Ectodermal cell (in vitro differentiated cells): ENCODE results near the gene STAP2.

Experiments used
- H3K27ac ChIP-seq: 2 replicates; pipeline ENCODE4 v1.7.0; 2013; ENCODE audit warnings: mild to moderate bottlenecking, low read depth, low read length; ENCODE audit not compliant: insufficient read depth, poor library complexity, severe bottlenecking
- H3K27me3 ChIP-seq: 2 replicates; pipeline ENCODE4 v1.7.0; 2013; ENCODE audit warnings: mild to moderate bottlenecking, low read length; ENCODE audit not compliant: insufficient read depth, control insufficient read depth, poor library complexity, severe bottlenecking
- H3K36me3 ChIP-seq: one replicate; pipeline ENCODE4 v1.7.0; 2013; ENCODE audit warnings: low read length; ENCODE audit not compliant: control insufficient read depth, insufficient read depth
- H3K4me1 ChIP-seq: one replicate; pipeline ENCODE4 v1.7.0; 2013; ENCODE audit warnings: low read length; ENCODE audit not compliant: control insufficient read depth, insufficient read depth
- H3K4me3 ChIP-seq: 2 replicates; pipeline ENCODE4 v1.7.0; 2013; ENCODE audit warnings: low read depth, low read length, control low read depth; ENCODE audit not compliant: insufficient read depth
- H3K9me3 ChIP-seq: 2 replicates; pipeline ENCODE4 v1.7.0; 2013; ENCODE audit warnings: mild to moderate bottlenecking, low read length, moderate library complexity; ENCODE audit not compliant: control insufficient read depth
- WGBS, 2 experiments: methylation state at CpG; one replicate each; pipeline ENCODE4 v1.1.7; 2013; ENCODE audit warnings: missing lambda C conversion rate in 2 of 2; 5-methylcytosine and 5-hydroxymethylcytosine counted together

STAP2 gene

DNA sequence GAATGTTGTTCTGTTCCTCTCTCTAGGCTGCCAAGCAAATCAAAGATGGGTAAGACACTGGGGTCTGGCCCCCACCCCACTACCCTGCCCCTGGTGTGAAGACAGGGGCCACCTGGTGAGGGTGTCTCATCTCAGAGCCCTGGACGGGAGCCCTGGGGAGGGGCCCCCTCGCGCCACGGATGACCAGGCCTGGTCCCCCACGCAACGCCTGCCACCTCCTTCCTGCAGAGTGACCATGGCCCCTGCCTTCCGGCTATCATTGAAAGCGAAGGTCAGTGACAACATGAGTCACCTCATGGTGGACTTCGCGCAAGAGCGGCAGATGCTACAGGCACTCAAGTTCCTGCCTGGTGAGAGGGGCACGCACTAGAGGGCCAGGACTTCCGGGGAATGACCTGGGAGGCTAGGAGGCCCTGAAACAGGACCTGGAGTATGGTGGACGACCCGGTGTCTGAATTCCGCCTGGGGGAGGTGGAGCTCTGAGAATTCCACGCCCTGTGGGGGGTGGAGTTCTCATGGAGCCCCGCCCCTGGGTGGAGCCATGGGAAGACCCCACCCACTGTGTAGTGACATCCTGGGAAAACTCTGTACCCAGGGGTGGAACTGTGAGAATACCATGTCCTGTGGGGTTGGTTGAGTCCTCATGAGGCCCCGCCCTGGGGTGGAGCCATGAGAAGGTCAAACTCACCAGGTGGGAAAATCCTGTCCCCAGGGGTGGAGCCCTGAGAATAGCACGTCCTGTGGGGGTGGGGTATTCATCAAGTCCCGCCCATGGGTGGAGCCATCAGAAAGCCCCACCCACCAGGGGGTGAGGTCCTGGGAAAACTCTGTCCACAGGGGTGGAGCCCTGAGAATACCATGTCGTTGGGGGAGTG, 28.1 kb downstream of the STAP2 start:
- Histone ChIP-seq H3K4me3 (no peak overlapping the region), H3K36me3 (peaks cover 28% of the 10 kb centered on the region), H3K27ac (no peak overlapping the region), H3K9me3 (no peaks in the 10 kb centered on the region), H3K27me3 (no peaks in the 10 kb centered on the region), H3K4me1 (no peaks in the 10 kb centered on the region)
- WGBS, 2 experiments, result 94% methylated on average over 22 of the region's 22 CpGs

GRCh38 chr19:4305659-4306058, 33.0 kb downstream of the STAP2 start:
- 94 to 96% methylated on average over 16 of the region's 16 CpGs for WGBS, 2 experiments
- Histone ChIP-seq H3K4me1 (peaks cover 4% of the 10 kb centered on the region), H3K9me3 (no peaks in the 10 kb centered on the region), H3K4me3 (no peak overlapping the region), H3K27me3 (no peaks in the 10 kb centered on the region), H3K36me3 (peaks cover 10% of the 10 kb centered on the region), H3K27ac (no peak overlapping the region)

DNA sequence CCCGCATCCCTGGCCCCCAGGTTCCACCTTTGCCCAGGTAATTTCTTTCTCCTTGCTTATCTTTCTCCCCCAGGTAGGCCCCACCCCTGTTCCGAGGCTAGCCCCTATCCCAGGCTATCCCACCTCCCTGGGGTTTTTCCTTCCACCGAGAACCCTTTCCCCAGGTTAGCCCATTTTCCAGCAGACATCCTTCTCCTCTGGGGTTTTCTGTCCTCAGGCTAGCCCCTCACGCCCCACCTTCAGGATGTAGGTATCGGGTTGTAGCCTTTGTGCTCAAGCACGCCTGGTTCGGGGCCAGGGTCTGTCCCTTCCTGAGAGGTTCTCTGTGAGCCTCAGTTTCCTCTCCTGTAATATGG, 33.4 kb downstream of the STAP2 start:
- Histone ChIP-seq H3K4me1 (peaks cover 4% of the 10 kb centered on the region), H3K27me3 (no peaks in the 10 kb centered on the region), H3K36me3 (peaks cover 6% of the 10 kb centered on the region), H3K4me3 (peak overlapping the region; percentile 53), H3K27ac (no peak overlapping the region), H3K9me3 (no peaks in the 10 kb centered on the region)
- WGBS, 2 experiments, result 80 to 81% methylated on average over 7 of the region's 7 CpGs

DNA sequence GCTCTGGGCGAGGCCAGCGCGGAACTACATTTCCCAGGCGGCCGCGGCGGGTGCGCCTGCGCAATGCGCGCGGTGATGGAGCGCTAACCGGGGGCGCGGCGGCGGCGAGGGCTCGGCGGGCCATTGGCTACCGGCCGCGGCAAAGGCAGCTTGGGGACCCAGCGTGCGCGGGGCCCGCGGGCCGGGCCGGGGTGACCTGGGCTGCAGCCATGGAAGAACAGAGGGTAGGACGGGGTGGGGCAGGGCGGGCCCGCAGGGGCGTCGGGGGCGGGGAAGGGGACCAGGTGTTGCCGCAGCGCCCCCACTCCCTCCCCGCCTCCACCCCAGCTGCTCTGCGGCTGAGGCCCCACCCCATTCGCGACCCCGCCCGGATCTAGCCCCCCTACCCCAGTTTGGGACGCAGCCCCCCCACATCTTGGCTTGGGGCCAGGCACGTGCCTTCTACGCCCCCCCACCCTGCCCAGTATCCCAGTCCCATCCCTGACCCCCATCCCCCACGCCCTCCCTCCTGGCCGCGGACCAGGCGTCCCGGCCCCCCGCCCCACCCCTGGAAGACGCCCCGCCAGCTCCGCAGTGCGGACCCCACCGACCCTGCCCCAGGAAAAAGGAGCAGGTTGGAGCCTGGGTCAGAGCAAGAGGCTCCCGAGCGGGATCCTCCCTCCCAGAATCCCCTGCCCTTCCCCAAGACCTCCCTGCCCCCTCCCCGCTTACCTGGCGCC, 33.9 kb downstream of the STAP2 start, which contains the start of gene FSD1:
Gene FSD1, plus strand, starts transcription at position 61 of the 719 bp plus-strand sequence. Its CDS starts 149 bp downstream, at position 210.
- H3K4me3 ChIP-seq, result peak within 1 kb of the TSS; percentile 53

DNA sequence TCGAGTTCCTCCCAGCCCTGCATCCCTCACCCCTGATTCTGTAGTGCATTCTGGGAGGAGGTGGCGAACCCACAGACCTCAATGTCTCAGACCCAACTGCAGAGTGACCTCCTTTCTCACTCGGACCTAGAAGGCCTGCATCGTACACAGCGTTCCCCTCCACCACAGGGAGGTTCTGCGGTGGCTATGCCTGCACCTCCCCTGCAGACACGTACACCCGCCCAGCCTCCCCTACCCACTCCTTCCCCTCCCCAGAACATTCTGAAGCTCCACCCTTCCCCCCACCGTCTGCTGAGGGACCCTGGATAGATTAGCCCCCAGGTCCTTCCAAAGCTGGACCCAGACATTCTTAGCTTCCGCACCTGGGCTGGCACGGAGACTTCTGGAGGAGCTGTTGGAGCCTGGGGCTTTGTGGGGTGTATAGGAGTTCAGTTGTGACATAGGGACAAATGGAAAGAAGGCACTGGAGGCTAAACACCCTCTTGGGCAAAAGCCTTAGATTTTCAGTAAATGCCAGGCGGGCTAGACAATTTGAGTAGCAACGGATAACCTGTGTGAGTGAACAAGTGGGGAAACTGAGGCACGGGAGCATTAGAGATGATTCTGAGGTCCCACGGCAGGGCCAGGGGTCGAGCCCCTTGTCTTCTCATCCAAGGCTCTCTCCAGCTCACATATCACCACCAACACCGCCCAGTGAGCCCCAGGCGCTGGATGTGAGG, 34.6 kb downstream of the STAP2 start:
- Histone ChIP-seq H3K4me3 (peak overlapping the region; percentile 53), H3K27me3 (no peaks in the 10 kb centered on the region), H3K4me1 (peaks cover 4% of the 10 kb centered on the region), H3K9me3 (no peaks in the 10 kb centered on the region), H3K27ac (no peak overlapping the region), H3K36me3 (peaks cover 4% of the 10 kb centered on the region)
- 65 to 68% methylated on average over 18 of the region's 18 CpGs for WGBS, 2 experiments

More for the DNA sequence above, 33.9 kb downstream of the STAP2 start, which contains the start of gene FSD1:
- Histone ChIP-seq H3K4me1 (peaks cover 4% of the 10 kb centered on the region), H3K27ac (no peak within 1 kb of the TSS), H3K36me3 (peaks cover 4% of the 10 kb centered on the region), H3K9me3 (no peaks in the 10 kb centered on the region), H3K27me3 (no peaks in the 10 kb centered on the region)
- WGBS, 2 experiments, result 3% methylated on average over 52 to 63 of the region's 63 CpGs

- Histone ChIP-seq H3K4me3 (no peak within 1 kb of the TSS), H3K27me3 (no peaks in the 10 kb centered on the region), H3K27ac (no peak within 1 kb of the TSS), H3K36me3 (peaks cover 4% of the 10 kb centered on the region), H3K9me3 (no peaks in the 10 kb centered on the region), H3K4me1 (peaks cover 4% of the 10 kb centered on the region)
- WGBS, 2 experiments, result 85 to 86% methylated on average over 8 of the region's 8 CpGs
Observed at GRCh38 chr19:4302243-4302640, 36.4 kb downstream of the STAP2 start, which contains the start of gene TMIGD2. TMIGD2 (minus strand) TSS chr19:4302389; CDS start chr19:4302385, 4 bp downstream.

DNA sequence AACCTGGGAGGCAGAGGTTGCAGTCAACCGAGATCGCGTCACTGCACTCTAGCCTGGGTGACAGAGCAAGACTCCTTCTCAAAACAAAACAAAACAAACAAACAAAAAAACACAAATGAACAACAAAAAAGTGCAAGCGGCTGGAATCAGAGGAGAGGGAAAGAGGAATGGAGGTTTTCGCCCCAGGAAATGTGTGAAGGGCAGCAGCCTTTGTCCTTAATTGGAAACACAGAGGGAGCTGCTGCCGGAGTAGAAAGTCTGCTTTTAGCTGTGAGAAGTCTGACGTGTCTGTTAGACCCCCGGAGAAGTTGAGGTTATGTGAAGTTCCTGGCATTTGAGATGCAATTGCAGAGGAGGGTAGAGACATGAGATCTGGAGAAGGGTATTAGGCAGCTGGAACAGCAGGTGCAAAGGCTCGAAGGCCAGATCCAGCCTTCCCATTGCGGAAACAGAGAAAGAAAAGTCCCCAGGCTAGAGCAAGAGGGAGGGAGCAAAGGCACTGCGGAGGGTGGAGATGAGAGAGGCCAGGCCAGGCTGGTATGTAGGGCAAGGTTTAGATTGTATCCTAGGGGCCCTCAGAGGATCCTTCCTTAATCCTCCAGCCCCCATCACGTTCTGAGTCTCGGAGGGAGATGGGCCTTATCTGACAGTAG, 36.9 kb downstream of the STAP2 start:
- Histone ChIP-seq H3K4me3 (no peak overlapping the region), H3K36me3 (peaks cover 4% of the 10 kb centered on the region), H3K27me3 (no peaks in the 10 kb centered on the region), H3K9me3 (no peaks in the 10 kb centered on the region), H3K27ac (no peak overlapping the region), H3K4me1 (peaks cover 4% of the 10 kb centered on the region)
- WGBS, 2 experiments, result 52 to 54% methylated on average over 11 to 13 of the region's 13 CpGs

DNA sequence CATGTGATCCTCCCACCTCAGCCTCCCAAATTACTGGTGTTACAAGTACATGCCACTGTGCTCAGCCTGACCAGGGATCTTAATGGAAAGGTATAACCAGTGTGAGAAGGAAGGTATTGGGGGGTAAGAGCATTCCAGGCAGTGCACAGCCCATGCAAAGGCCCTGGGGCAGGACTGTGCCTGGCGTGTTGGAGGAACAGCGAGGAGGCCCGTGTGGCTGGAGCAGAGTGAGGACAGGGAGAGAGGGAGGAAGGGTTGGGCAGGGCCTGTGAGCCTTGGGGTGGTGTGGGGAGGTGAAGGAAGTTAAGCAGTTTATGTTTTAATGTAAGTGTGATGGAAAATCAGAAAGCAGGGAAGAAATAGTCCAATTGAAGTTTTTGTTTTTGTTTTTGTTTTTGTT, 38.0 kb downstream of the STAP2 start:
- Histone ChIP-seq H3K36me3 (no peaks in the 10 kb centered on the region), H3K4me3 (no peak overlapping the region), H3K27me3 (no peaks in the 10 kb centered on the region), H3K27ac (no peak overlapping the region), H3K4me1 (peaks cover 4% of the 10 kb centered on the region), H3K9me3 (no peaks in the 10 kb centered on the region)
- WGBS, 2 experiments, result 94 to 95% methylated on average over 3 of the region's 3 CpGs

DNA sequence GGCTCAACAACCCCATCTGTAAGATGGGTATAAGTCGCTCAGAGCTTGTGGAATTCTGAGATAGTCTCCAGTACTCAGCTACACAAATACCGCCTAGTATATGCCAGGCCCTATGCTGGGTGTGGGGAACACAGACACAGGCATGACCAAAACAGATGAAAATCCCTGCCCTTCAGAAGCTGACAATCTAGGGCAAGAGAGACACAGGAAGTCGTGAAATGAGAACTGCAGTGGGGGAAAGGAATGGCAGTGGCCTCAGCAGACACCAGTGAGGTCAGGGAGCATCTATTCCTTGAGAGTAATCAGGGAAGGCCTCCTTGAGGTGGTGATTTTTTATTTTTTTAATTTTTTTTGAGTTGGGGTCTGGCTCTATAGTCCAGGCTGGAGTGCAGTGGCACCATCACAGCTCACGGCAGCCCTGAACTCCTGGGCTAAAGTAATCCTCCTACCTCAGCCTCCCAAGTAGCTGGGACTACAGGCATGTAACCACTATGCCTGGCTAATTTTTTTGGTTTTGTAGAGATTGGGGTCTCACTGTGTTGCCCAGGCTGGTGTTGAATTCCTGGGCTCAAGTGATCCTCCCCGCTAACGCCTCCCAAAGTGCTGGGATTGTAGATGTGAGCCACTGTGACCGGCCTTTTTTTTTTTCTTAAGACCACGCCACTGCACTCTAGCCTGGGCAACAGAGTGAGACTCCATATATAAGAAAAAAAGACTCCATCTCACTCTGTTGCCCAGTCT, 39.6 kb downstream of the STAP2 start:
- Histone ChIP-seq H3K9me3 (no peaks in the 10 kb centered on the region), H3K36me3 (no peaks in the 10 kb centered on the region), H3K4me3 (no peak overlapping the region), H3K4me1 (peaks cover 4% of the 10 kb centered on the region), H3K27me3 (no peaks in the 10 kb centered on the region), H3K27ac (no peak overlapping the region)
- WGBS, 2 experiments, result 87 to 89% methylated on average over 8 of the region's 8 CpGs
